ENCODE results near the gene HABP4.

DNA sequence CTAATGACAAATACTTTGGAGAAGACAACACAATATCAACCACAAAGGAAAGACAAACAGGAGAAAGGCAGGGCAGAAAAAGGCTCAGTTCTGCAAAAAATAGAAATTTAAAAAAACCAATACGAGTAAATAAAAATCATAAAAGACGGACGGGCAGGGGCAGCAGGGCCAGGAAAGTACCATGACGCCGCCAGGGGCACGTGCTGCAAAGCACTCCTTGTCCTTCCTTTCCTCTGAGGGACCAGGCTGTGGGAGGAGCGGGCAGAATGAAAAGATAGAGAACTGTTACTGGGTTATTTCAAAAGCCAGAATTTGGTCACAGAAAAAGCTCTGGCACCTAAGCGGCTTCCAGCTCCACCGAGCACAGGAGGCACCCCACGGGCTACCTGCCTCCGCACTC, 53.9 kb downstream of the HABP4 start:
- TF ChIP-seq CTCF (IDR thresholded peaks at IDR 0.05) = no peak
- TF ChIP-seq POLR2A (IDR thresholded peaks at IDR 0.05) = no peak
